ENCODE data around the gene CERS6.

- no peak for TF ChIP-seq EZH2 (IDR thresholded peaks at IDR 0.05; ENCODE audit: borderline replicate concordance, insufficient read depth, low read length, poor library complexity, severe bottlenecking)
- no peak for TF ChIP-seq CTCF (IDR thresholded peaks at IDR 0.05; ENCODE audit: poor library complexity, severe bottlenecking)
- no peak for TF ChIP-seq POLR2AphosphoS5 (IDR thresholded peaks at IDR 0.05)
These were observed 12.3 kb downstream of the CERS6 start for GRCh38 chr2:168468354-168468753.
